Measurements from ENCODE around the gene MAPKAP1. TPM values are rescaled to one million over a fixed set of nuclear protein-coding genes. Genes with fewer than 3 reads are reported as not detected.
"Not testable (repeated sequence)": the region's sequence is repeated elsewhere in the genome, so short reads cannot be mapped to it uniquely, and the experiment has no call there.

Gene MAPKAP1
- total RNA-seq, 1 donor from 2014 or later = 70.7 TPM

DNA sequence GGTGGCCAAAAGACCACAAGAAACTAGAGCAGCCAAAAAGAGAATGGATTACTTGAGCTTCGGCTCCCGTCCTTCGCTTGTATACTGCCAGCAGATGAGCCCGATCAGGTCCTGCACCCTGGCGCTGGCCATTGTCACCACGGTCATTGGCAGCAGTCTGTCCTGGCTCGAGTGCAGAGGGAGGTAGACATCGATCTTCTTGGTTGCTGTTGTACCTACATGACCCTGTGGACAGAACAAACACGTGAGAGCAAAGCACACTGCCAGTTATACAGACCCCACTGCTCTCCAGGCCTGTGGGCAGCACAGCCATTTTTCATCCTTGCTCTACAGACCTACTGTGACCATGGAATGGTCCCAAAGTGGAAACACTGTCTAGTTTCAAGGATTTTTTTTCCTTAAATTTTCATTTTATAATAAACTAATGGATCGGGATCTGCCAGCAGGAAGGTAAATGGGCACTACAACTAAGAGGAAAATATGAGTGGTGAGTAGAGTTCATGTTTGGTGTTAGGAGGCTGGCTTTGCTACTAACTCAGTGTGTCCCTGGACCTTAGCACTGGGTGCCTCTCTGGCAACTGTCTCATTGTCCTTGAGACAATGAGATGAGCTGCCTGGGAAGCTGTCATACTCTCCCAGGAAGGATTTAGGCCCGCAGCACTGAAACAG lies 121.4 kb downstream of the MAPKAP1 start:
- Histone ChIP-seq H3K4me3 (no peak overlapping the region), H3K36me3 (peaks cover 0 to 12% of the 10 kb centered on the region in 2 donors), H3K27ac (no peak overlapping the region), H3K9me3 (no peaks in the 10 kb centered on the region), H3K27me3 (no peaks in the 10 kb centered on the region), H3K4me1 (no peaks in the 10 kb centered on the region)
- no peak for DNase-seq (ENCODE audit: extremely low spot score in 2 of 2)
- intact Hi-C loops (cut with DNase I) = no loop called here
- TF ChIP-seq POLR2AphosphoS5 (IDR thresholded peaks at IDR 0.05; ENCODE audit: insufficient read depth in 1 of 2, low read depth in 1 of 2) (no peak), POLR2A (IDR thresholded peaks at IDR 0.05) (no peak)
- TF ChIP-seq, protein P1, sequence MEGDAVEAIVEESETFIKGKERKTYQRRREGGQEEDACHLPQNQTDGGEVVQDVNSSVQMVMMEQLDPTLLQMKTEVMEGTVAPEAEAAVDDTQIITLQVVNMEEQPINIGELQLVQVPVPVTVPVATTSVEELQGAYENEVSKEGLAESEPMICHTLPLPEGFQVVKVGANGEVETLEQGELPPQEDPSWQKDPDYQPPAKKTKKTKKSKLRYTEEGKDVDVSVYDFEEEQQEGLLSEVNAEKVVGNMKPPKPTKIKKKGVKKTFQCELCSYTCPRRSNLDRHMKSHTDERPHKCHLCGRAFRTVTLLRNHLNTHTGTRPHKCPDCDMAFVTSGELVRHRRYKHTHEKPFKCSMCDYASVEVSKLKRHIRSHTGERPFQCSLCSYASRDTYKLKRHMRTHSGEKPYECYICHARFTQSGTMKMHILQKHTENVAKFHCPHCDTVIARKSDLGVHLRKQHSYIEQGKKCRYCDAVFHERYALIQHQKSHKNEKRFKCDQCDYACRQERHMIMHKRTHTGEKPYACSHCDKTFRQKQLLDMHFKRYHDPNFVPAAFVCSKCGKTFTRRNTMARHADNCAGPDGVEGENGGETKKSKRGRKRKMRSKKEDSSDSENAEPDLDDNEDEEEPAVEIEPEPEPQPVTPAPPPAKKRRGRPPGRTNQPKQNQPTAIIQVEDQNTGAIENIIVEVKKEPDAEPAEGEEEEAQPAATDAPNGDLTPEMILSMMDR (IDR thresholded peaks at IDR 0.05) = no peak

DNA sequence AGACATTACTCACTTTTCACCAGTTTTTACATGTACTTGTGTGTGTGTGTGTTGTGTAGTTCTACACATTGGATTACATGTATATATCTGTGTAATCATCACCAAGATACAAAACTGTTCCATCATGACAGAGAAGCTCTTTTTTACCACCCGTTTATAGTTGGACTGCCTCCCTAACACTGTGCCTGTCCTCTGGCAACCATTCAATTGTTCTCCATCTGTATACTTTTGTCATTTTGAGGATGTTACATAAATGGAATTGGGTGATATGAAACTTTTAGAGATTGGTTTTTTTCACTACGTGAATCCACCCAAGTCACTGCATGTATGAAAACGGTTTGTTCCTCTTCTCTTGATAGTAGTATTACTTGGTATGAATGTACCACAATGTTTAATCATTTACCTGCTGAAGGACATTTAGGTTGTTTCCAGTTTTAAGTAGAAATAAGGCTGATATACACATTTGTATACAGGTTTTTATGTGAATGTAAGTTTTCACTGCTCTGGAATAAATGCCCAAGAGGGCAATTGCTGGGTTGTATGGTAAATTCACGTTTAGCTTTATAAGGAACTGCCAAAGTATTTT lies 126.2 kb downstream of the MAPKAP1 start:
- Histone ChIP-seq H3K36me3 (peaks cover 0 to 12% of the 10 kb centered on the region in 2 donors), H3K27ac (no peak overlapping the region), H3K27me3 (no peaks in the 10 kb centered on the region), H3K9me3 (no peaks in the 10 kb centered on the region), H3K4me3 (no peak overlapping the region), H3K4me1 (no peaks in the 10 kb centered on the region)
- no peak for TF ChIP-seq POLR2AphosphoS5 (IDR thresholded peaks at IDR 0.05; ENCODE audit: insufficient read depth in 1 of 2, low read depth in 1 of 2)
- TF ChIP-seq POLR2A (IDR thresholded peaks at IDR 0.05) = no peak
- TF ChIP-seq, protein P1 (IDR thresholded peaks at IDR 0.05) = no peak
- no peak for DNase-seq (ENCODE audit: extremely low spot score in 2 of 2)
- intact Hi-C loops (cut with DNase I) = no loop called here

DNA sequence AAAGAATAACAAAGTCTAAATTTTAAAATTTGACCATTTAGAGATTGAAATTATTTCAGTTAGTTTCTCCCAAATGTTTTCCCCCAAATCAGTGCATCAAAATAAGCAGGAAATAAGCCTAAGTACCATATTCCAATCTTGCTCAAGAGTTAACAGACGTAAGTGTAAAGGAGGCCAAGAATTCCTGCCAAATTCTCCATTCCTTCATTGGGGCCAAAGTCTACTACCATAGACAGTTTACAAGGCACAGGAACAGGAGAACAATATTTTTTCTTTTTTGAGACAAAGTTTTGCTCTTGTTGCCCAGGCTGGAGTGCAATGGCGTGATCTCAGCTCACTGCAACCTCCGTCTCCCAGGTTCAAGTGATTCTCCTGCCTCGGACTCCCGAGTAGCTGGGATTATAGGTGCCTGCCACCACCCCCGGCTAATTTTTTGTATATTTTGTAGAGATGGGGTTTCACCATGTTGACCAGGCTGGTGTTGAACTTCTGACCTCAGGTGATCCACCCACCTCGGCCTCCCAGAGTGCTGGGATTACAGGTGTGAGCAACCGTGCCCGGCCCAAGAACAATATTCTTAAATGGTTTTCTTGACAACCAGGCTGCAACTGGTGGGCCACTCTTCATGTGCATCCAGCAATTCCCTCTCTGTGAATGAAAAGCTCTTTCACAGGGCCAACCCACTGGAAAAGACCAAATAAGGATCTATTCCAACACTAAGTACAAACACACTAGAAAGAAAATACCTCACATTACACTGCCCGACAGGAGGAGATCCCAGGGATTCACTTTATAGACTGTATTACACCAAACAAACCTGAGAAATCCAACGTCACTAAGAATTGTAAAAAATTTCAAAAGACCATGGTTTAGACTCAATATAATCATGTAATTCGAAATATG lies 127.7 kb downstream of the MAPKAP1 start:
- Histone ChIP-seq H3K27me3 (no peaks in the 10 kb centered on the region), H3K4me1 (no peaks in the 10 kb centered on the region), H3K9me3 (no peaks in the 10 kb centered on the region), H3K36me3 (peaks cover 0 to 7% of the 10 kb centered on the region in 2 donors), H3K4me3 (no peak overlapping the region), H3K27ac (no peak overlapping the region)
- intact Hi-C loops (cut with DNase I) = no loop called here
- no peak for DNase-seq (ENCODE audit: extremely low spot score in 2 of 2)
- TF ChIP-seq POLR2AphosphoS5 (IDR thresholded peaks at IDR 0.05; ENCODE audit: insufficient read depth in 1 of 2, low read depth in 1 of 2) (no peak), POLR2A (IDR thresholded peaks at IDR 0.05) (no peak)
- TF ChIP-seq, protein P1 (IDR thresholded peaks at IDR 0.05) = no peak

GRCh38 chr9:125574126-125574877 lies 132.7 kb downstream of the MAPKAP1 start:
- TF ChIP-seq POLR2A (IDR thresholded peaks at IDR 0.05) (no peak), POLR2AphosphoS5 (IDR thresholded peaks at IDR 0.05; ENCODE audit: insufficient read depth in 1 of 2, low read depth in 1 of 2) (no peak)
- TF ChIP-seq, protein P1 (IDR thresholded peaks at IDR 0.05) = no peak
- intact Hi-C loops (cut with DNase I) = no loop called here
- Histone ChIP-seq H3K36me3 (no peaks in the 10 kb centered on the region), H3K27me3 (no peaks in the 10 kb centered on the region), H3K4me1 (peaks cover 3% of the 10 kb centered on the region), H3K9me3 (no peaks in the 10 kb centered on the region), H3K4me3 (no peak overlapping the region), H3K27ac (no peak overlapping the region)
- DNase-seq (ENCODE audit: extremely low spot score in 2 of 2) = no peak

- H3K27me3 ChIP-seq; H3K4me3 ChIP-seq; H3K36me3 ChIP-seq; H3K27ac ChIP-seq; H3K9me3 ChIP-seq; DNase-seq (ENCODE audit: extremely low spot score in 2 of 2); intact Hi-C loops (cut with DNase I): not testable (repeated sequence)
- H3K4me1 ChIP-seq = peaks cover 20% of the 10 kb centered on the region
Observed at GRCh38 chr9:125572461-125572860, 134.5 kb downstream of the MAPKAP1 start.

DNA sequence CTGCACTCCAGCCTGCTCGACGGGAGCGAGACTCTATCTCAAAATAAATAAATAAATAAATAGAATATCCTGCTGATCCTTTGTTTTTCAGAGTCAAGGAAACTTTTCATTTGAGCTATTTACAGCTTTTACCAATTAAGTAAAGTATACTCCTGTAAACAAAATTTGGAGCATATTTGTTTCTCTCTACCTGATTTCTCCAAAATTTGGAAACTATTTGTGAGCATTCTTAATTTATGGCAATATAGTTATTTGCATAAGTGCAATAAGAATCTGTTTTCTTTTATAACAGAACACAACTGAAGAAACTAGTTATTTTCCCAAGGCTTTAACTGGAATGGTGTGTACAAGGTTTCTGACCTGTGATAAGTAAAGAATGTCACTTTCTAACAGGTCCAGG lies 135.2 kb downstream of the MAPKAP1 start:
- H3K36me3 ChIP-seq; H3K27ac ChIP-seq; H3K27me3 ChIP-seq; H3K9me3 ChIP-seq; H3K4me3 ChIP-seq; intact Hi-C loops (cut with DNase I); DNase-seq (ENCODE audit: extremely low spot score in 2 of 2): not testable (repeated sequence)
- H3K4me1 ChIP-seq = peaks cover 24% of the 10 kb centered on the region

Data from vagina (tissue), 2 donors.